Stimulated activated CD4-positive, alpha-beta T cell treated with anti-CD3 and anti-CD28 coated beads, Interleukin-1b, Interleukin-23, amount 100 ng/mL, for 48 hours (primary cell): Measurements from ENCODE around the gene NHLH2.

Source experiments
- DNase-seq: peaks from one replicate; pipeline ENCODE4 v3.0.0-alpha.2; 2020

The NHLH2 gene

DNA sequence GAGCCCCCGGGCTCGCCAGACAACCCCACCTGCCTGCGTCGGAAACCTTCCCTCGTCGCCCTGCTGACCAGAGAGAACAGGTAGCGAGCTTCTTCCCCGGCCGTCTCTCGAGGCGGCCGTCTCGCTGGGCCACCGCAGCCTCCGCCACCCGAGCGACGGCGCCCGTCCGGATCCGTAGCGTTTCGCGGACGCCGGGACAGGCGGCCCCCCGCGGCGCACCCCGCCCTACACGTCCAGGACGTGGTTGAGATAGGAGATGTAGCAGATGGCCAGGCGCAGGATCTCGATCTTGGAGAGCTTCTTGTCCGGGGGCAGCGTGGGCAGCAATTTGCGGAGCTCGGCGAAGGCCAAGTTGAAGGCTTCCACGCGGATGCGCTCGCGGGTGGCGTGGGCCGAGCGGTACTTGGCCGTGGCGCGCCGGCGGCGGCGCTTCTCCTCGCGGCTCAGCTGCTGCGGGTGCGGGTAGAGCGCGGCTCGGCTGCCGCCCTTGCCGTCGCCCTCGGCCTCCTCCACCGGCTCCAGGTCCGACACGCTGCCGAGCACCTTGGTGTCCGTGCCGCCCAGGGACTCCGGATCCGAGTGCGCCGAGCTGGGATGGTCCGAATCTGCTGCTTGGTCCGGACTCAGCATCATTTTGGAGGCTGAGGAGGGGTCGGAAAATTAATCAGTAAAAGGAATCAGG, 3.0 kb downstream of the NHLH2 start:
- no peak for DNase-seq

GRCh38 chr1:115837341-115837739, 3.6 kb downstream of the NHLH2 start:
- DNase-seq = no peak

- DNase-seq = no peak
Measured at GRCh38 chr1:115833856-115834255, 7.1 kb downstream of the NHLH2 start.

GRCh38 chr1:115832651-115833050, 8.3 kb downstream of the NHLH2 start:
- DNase-seq = no peak

- no peak for DNase-seq
Measured at GRCh38 chr1:115830963-115831362, 10.0 kb downstream of the NHLH2 start.

- DNase-seq = no peak
Measured at GRCh38 chr1:115829947-115830346, 11.0 kb downstream of the NHLH2 start.

GRCh38 chr1:115829023-115829674, 11.8 kb downstream of the NHLH2 start:
- DNase-seq = no peak

DNA sequence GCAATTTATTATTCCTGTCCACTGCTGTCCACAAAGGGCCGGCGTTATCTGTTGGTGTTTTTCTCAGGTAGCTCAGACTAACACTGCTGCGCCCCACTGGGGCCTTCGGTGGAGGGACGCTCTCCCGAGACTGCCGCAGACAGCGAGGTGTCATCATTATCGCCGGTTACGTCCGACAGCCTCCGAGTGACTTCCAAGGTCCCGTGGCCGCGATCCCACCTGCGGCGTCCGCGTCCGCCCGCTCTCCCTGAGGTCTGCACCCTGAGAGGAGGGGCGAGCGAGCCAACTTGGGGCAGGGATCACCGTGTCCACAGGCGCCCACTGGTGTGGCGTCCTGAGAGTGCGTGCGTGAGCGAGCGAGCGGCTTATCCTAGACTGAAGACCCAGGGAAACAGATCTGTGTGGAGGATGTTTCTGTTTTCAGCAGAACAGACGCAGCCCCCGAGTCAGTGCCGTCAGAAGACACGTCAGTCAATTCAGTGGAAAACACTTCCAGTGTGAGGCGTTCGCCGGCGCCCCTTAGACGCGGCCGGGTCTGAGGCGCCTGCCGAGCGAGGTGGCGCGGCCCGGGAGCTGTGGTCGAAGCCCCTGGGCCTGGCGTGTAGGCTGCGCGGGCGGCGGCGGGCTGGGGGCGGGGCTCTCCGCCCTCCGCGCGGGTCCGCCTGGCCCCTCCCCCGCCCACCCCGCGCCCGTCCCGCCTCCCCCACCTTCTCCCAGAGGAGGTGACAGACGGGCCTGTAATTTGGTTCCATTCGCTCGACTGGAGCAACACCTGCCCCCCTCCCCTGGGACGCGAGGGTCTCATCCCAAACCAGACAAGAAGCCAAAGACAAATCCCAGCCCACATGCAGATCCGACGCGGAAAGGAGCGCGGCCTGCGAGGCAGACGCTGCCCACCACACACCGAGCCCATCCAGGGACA, 12.6 kb downstream of the NHLH2 start:
- peak; percentile 8 for DNase-seq

DNA sequence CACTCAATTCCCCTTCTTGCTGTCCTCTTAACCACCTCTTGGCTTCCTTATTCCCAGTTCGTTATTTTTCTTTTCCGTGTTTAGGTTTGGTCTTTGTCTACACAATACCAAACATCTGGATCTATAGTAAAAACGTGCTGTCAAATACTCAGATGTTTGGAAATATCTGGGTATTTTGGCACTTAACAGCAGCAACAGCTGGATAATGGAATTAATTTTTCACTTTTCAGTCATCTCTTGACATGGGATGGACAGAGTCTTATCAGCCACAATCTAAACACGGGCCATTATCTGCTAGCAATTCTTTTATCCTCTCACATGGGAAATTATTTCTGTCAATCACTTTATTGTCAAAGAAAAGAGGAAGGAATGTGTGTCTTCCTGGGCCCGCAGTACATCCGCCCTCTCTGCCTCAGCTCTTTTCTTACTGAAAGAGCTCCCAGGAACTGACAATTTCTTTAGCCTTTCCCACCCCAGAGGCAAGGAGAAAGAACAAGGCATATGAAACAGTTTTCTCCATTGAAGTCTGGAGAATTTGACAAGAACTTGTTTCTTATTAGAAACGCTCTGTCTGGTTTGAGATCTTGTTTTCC, 13.4 kb downstream of the NHLH2 start:
- no peak for DNase-seq

GRCh38 chr1:115826628-115827027, 14.3 kb downstream of the NHLH2 start:
- no peak for DNase-seq

DNA sequence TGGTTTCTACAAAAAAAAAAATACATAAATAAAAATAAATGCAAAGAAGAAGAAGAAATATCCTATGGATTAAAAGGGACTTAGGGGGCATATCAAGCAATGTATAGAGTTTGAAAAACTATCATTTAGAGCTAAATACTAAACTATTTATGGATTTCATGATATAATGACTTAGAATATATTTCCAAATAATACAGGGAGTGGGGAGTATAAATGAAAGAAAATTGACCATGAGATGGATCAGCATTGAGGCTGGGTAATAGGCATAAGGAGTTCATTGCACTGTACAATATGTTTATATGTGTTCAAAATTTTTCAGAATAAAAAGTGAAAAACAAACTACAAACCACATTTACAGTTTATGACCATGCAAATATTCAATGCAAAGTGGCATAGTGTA, 18.8 kb downstream of the NHLH2 start:
- no peak for DNase-seq

DNA sequence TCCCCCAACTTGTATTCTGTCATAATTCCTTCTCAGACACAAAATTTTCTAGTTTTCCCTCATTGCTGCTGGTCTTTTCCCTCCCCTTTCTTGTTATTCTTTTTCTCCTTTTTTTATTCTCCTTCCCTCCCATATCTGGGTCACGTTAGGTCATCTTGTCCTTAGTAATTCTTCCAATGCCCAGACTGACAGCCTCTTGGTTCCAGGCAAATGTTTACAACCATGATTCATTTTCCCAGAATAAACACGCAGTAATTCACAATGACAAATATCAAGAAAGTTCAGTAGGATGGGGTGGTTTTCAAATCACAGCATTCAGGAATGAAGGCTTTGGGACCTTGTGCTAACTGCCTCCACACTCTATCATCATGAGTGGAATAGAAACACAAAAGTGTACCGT, 25.2 kb downstream of the NHLH2 start:
- DNase-seq = no peak

DNA sequence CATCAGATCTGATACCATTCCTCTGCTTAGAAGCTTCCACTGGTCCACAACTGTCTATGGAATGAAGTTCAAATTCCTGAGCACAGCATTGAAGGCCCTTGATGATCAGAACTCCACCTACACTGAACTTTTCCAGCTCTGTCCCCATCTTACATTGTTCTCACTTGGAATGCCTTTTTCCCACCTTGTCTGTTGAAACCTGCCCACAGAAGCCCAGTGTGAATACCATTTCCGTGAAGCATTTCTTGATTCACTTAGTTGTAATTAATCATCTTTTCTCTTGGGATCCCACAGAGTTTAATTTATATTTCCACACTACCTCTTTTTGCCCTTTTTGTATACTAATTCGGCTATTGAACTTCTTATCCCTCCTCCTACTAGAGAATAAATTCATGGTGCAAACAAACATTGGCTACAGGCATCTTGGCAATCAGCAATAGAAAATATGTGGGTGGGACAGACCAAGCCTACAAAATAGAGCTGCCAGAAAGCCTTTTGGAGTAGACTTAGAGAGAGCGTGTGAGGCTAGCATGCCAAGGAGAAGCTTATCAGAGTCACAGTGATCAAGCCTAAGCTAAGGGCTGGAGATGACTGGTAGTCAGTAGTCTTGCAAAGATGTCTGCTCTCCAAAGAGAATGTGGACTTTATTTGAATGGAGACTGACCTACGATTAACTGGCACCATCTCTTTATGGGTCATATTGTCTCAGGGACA, 26.1 kb downstream of the NHLH2 start:
- DNase-seq = no peak

DNA sequence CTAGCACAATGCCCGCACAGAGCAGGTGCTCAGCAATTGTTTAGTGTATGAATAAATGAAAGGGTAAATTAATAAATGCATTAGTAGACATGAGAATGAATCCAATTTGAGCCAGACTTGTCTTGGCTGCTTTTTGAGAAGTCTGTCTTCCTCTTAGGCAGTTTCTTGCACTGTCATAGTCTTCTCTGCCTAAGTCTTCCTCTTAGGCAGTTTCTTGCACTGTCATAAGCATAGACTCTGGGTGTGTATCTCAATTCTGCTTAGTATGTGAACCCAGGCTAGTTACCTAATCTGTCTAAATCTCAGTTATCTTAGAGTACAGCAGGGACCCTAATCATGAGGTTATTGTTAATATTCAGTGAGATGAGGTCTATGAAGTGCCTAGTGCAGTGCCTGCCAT, 27.2 kb downstream of the NHLH2 start:
- DNase-seq = no peak

- no peak for DNase-seq
Measured at GRCh38 chr1:115811140-115811828, 29.6 kb downstream of the NHLH2 start.

DNA sequence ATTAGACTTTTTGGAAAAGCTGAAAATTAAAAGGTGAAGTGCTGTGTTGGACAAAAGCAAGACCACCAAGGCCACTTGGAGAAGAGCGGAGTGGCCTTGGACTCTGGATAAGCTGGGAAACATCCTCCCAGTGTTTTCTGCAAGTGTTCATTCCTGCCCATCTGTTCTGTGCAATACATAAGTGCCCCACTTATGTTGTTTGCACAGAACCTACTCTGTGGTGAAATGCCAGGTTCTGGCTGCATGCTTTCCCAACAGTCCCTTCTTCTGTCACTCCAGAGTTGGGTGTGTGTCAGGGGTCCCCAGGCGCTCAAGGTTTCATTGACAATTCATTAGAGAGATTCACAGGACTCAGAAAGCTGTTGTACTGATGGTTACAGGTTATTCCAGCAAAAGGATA, 30.3 kb downstream of the NHLH2 start:
- DNase-seq = no peak

GRCh38 chr1:115809847-115810246, 31.1 kb downstream of the NHLH2 start:
- no peak for DNase-seq

DNA sequence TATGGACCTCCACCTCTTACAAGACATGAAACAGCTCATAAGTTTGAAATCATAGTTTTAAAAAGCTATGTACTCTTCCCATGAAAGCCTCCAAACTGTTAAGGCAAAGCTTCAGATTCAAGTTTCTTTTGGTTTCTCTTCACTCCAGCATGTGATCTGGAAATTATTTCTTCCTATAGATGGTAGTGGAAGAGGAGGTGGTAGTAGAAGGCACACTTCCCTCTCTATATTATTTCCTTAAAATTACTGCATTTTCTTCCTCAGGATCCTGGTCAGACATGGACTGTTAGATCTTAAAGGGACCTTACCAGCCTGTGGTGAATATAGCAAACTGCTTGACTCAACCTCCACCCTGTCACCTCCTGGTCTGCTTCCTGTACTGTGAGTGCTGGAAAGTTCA, 31.9 kb downstream of the NHLH2 start:
- no peak for DNase-seq

DNA sequence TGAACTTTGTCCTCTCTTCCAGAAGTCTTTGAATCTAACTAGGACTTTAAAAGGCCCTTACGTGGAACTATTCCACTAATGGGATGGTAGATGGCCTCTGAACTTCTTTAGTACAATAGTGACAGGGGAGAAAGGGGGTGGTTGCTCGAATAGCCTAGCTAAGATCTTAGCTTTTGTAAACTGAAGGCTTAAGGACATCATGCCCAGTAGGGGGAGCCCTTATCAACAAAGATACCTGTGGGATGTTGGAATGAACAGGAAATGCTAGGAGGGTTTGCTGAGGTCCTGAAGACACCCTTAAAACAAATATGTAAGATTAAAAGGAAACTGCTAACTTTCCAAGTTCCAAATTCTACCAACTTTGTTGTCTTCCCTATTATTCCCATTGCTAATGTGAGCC, 33.2 kb downstream of the NHLH2 start:
- peak; percentile 12 for DNase-seq

DNA sequence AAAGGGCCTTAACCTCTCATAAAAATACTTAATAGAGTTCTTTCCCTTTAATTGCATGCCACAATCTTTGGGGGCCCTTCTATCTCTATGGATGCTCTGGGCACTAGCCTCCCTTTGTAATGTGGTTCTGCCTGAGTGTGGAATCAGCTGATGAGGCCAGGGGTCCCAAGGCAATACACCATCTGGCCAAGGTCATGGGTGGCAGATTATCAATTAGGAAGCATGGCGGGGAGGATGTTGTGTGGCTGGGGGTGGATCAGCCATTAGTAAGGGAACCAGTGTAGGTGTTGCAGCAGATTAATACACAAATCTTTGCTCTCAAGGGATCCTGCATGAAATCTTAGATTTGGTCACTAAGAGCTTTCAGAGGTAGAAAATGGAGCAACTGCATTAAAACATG, 35.3 kb downstream of the NHLH2 start:
- DNase-seq = no peak

DNA sequence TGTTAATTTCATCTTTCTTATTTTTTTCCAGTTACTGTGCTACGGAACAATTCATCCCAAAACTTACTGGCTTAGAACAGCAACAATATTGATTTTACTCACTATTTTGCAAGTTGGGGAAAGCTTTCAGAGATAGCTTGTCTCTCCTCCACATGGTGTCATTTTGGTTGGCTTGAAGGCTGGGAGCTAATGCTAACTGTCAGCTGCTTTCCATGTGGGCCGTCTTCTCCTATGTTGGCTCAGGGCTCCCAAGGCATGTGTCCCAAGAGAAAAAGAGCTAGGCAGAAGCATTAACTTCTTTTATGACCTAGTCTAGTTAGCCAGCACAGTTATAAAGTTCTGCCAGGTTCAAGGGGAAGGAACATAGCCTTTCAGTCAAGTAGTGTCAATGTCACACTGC, 38.5 kb downstream of the NHLH2 start:
- DNase-seq = no peak

- DNase-seq = no peak
Measured at GRCh38 chr1:115797486-115797885, 43.4 kb downstream of the NHLH2 start.
